GM18517 (cell line): ENCODE measurements around the gene HEXIM1.

Experiments used
- ATAC-seq: cut with Tn5 transposase; IDR thresholded peaks from one replicate; pipeline ENCODE4 v1.9.1; 2021; ENCODE audit warnings: mild to moderate bottlenecking, moderate library complexity; ENCODE audit not compliant: unreplicated experiment

HEXIM1 gene, protein sequence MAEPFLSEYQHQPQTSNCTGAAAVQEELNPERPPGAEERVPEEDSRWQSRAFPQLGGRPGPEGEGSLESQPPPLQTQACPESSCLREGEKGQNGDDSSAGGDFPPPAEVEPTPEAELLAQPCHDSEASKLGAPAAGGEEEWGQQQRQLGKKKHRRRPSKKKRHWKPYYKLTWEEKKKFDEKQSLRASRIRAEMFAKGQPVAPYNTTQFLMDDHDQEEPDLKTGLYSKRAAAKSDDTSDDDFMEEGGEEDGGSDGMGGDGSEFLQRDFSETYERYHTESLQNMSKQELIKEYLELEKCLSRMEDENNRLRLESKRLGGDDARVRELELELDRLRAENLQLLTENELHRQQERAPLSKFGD

DNA sequence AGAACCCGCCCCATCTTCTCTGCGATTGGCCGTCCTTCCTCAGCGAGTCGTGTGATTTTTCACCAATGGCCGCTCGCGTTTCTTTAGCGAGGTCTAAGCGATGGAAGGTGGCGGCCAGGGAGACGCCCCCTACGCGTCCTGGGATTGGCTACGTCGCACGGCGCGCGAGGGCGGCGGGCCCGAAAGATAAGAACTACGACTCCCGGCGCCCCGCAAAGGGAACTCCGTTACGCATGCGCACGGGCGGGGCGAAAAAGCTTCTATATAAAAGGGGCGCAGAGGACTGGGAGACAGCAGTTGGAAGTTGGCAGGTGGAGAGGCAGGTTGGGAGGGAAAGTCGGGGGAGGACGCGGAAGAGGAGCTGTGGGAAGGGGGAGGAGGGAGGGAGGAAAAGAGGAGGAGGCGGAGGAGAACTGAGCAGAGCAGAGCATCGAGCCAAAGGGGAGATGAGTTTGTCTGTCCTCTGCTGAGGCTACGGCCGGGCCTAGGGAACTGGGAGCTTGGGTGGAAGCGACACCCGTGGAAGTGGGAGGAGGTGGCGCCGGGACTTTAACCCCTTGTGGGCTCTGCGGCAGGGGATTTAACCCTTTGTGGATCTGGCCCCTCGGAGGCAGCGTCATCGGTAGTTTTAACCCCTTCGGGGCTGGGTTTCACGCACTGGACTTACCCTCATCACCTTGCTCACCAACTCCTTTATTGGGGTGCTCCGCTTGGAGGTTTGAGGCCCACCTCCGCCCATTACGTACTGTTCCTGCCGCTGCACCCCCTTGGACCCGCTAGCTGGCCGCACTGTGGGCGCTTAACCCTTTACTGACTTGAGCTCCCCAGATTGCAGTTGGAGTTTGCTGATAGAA, at the start of gene HEXIM1:
Gene HEXIM1, plus strand, starts transcription at position 293 of the 854 bp plus-strand sequence. CDS start 716 bp downstream, outside the sequence.
- peak; percentile 54 for ATAC-seq

DNA sequence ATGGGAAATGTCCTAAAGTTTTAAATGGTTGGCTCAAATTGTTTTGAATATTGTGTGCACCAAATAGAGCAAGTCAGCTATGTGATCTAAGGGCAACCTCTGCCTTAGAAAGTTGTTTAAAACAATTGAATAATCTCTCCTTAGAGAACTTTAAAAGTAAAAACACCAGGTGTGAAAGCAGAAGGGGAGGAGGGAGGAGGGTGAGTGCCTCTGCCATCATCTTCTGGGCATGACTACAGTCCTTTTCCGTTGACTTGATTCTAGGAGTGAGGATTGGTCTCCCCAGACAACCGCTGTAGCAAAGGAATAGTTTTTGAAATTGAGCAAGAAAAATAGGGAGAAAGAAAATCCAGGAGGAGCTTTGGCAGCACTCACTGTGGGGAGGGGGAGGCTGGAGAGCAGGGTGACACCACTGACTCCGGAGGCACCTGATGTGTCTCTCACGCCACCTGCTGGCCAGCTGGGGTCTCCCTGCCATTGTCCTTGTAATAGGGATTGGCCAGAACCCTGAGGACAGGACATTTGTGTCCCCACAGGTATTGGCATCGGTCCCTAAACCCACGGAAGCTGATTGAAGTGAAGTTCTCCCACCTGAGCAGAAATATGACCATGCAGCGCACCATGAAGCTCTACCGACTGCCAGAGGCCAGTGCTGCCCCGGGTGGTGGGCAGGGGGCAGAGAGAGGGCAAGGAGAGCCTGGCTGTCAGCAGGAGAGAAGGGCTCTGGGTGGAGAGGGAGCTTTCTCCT, 49.2 kb upstream of the HEXIM1 start:
- no peak for ATAC-seq

DNA sequence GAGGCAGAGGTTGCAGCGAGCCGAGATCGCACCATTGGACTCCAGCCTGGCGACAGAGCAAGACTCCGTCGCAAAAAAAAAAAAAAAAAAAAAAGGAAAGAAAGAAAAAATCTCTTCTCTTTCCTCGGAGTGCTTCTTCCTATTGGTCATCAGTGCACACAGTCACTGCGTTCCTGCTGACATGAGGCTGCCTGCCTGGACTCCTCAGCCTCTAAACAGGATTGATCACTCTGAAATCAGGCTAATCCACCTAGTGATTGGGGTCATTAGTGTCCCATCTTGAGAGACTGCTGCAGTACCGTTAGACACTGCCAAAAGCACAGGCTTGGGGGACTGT, 46.8 kb upstream of the HEXIM1 start:
- ATAC-seq, result no peak

DNA sequence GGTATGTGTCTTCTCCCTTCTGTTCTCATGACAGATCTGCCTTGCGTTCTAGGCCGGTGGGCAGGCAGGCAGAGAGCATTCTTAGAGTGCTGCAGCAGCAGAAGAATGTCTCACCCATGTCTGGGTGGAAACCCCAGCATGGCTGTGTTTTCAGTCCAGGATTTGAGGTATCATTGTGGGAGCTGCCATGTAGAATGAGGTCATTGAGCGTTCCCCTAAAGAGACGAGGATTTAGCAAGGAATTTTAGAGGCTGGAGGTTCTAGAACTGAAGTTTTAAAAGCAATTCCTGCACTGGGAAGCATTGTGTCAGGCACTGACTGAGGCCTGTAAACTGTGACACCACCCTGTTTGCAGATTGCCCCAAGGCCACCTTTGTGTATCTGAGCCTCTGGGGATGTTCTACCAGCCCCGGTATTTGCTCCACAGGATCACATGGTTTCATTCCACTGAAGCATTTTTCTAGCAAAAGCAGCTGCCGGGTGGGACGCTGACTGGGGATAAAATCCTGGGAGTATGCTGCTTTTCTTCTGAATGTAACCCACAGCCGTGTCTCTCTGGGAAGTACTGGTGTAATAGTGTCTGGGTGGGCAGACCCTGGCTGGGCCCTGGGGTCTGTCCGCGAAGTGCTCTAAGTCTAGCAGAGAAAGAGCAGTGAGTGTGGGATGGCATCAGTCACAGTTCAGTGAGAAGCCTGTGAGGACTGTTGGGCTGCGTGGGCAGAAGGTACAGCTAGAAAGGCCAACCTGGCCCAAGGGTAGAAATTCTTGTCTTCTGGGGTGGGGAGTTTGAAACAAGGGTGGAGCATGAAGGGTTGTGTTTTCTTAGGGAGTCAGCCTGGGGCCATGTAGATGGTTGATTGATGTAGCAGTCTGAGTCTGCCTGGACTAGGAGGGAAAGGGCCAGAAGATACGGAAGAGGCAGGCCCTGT, 46.1 kb upstream of the HEXIM1 start:
- no peak for ATAC-seq

DNA sequence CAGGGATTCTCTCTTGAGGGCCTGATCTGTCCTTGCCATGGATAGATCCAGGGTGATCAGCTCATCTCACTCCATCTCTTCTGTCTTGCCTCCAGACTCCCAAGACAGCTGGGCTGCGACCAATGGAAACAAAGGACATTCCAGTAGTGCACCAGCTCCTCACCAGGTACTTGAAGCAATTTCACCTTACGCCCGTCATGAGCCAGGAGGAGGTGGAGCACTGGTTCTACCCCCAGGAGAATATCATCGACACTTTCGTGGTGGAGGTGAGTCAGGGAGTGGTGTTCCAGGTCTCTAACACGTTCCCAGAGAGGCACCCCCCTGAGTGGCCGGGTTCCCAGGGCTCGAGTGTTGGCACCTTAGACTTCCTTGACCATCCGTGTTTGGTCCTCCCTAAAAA, 45.4 kb upstream of the HEXIM1 start:
- no peak for ATAC-seq

DNA sequence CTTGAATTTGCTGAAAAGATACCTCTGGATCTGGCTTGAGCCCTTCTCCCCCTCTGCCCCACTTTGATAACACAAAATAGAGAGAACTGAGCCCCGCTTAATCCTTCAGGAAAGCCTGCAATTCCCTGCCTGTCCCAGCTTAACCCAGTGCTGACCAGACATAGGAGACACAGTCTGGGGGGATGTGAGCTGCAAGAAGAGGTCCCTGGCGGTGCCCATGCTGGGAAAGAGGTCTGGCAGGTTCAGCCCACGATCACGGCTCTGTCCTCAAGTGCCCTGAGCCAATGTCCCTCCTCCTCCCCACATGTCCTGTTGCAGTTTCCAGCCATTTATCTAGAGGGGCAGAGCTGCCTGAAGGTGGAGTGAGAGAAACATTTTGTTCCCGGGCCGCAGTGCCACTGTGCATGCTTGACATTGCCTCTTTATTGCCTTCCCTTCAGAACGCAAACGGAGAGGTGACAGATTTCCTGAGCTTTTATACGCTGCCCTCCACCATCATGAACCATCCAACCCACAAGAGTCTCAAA, 44.9 kb upstream of the HEXIM1 start:
- ATAC-seq, result no peak

DNA sequence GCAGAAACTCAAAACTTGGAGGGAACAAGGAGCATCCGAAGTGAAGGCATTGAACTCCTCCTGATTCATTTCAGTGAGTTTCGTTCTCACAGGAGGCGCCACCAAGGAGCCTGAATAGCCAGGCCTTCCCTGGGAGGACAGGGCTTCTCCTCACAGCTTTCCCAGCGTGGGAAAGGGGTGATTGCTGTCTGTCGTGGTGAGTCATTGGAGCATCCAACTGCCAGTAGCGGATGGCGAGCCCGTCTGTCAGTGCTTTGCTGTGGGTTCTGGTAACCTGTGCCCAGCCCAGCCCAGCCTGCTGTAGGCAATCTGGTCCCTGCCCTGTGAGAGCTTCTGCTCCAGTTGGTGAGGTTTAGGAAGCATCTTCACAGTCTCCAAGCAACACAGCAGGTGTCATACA, 44.2 kb upstream of the HEXIM1 start:
- no peak for ATAC-seq

DNA sequence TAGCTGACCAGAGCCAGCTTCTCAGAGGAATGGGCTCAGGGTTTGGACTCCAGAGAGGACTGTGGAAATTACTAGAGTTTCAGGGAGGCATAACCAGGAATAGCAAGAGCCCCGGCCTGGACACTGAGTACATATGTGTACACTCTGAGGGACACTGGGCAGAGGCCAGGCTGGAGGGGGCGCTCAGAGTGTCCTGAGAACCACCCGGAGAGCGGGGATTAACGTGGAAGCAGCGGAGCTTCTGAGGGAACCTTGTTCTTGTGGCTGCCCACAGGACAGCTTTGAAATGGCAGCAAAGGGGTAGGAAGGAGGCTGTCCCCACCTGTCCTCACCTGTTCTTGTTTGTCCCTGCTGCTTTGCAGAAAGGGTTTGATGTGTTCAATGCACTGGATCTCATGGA, 43.8 kb upstream of the HEXIM1 start:
- no peak for ATAC-seq

DNA sequence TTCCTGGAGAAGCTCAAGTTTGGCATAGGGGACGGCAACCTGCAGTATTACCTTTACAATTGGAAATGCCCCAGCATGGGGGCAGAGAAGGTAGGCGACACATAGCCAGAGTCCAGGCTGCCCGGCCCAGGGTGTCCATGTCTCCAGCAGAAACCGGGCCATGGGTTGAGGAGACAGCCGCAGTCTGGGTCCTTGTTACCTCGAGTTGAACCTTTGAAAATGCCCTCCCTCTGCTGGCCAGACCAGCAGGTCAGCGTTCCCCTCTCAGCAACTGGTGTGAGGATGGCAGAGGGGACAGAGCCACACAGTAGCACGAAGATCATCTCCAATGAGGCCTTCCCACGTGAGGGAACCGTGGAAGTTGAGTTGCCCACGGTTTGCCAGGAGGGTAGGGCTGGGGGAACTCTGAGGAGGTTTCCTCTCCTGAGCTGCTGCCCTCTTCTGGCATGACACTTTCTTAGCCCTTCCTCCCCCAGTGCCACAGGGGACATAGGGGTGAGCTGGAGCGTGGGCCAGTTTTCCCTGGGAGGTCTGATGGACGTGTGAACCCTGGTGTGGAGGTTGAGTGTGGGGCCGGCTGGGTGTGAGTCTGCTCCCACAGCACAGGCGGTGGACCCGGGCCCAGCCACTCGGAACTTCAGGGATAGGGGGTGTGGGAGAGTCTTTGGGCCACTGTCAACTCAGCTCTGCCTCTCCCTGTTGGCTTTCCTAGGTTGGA, 43.2 kb upstream of the HEXIM1 start:
- ATAC-seq, result no peak

DNA sequence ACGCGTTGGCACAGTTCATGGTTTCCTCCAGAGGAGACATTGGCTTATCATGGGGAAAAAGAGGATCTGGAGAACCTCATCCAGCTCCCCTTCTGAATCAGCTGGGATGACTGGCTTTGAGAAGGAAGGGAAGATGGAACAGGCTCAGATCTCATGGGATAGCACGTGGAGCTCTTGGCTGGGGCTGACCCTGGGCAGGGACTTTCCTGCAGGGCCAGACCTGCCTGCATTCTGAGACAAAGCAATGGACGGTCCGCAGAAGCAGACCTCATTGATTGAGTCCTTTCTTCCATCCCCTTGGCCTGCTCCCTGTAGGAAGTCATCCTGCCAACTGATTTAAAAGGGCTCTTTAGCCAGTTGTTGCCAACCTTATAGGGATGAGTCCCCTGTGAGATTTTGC, 42.2 kb upstream of the HEXIM1 start:
- no peak for ATAC-seq

DNA sequence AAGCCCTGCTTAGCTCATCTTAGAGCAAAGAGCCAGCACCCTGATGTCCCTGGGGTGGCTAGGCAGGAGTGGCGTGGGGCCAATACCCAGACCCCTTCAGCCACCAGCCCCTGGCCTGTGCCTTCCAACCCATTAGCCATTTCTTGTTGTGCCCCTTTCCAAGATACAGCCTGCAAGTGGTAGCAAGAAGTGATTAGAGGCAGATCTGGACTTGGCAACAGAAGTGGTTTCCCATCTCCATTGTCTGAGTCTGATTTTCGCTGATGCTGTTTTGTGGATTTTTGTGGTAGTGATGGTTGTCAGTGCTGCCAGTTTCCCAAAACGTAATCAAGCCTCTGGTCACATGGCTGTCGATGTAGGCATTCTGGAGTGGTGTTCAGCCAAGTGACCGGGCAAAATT, 41.7 kb upstream of the HEXIM1 start:
- no peak for ATAC-seq

DNA sequence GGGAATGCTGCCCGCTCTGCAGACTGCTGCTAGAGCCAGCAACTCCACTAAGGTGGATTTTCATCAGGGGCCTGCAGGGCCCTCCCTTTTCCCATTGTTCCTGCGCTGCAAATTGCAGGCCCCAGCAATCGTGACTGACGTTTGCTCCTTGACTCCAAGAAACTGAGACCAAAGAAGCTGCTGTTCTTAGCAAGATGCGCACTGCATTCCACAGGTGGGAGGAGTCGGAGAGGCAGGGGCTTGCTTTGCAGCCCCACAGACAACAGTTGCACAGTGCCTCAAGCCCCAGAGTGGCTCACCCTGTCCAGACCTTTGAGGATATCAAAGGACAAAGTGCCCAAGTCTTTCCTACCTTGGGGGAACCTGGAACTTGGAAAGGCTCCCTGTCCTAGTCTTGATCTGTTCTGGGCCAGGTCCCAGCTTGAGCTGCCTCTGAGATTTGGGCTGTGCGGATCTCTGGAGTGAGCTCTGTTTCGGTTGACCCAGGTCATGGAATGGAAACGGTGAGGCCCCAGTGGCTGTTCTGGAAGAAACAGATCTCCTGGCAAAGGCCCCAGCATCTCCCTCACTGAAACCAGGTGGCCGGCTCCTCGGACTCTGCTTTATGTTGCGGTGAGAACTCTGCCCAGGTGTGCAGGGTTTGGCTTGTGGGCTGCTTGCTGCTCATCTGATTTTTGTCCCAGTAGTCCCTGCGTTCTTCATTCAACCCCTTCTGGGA, 40.8 kb upstream of the HEXIM1 start:
- no peak for ATAC-seq

DNA sequence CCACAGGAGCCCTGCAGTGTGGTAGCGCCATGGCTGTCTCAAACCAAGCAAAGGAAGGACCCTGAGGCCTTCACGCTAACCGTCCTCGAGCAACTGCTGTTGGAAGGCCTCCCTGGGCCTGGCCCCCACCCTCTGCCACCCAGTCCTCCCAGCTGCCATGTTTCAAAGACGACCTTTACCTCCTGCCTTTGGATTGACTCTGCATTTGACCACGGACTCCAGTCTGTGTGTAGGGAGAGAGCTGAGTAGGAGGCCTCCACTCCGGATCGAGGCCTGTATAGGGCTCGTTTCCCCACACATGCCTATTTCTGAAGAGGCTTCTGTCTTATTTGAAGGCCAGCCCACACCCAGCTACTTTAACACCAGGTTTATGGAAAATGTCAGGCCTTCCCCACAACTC, 40.2 kb upstream of the HEXIM1 start:
- ATAC-seq, result no peak

DNA sequence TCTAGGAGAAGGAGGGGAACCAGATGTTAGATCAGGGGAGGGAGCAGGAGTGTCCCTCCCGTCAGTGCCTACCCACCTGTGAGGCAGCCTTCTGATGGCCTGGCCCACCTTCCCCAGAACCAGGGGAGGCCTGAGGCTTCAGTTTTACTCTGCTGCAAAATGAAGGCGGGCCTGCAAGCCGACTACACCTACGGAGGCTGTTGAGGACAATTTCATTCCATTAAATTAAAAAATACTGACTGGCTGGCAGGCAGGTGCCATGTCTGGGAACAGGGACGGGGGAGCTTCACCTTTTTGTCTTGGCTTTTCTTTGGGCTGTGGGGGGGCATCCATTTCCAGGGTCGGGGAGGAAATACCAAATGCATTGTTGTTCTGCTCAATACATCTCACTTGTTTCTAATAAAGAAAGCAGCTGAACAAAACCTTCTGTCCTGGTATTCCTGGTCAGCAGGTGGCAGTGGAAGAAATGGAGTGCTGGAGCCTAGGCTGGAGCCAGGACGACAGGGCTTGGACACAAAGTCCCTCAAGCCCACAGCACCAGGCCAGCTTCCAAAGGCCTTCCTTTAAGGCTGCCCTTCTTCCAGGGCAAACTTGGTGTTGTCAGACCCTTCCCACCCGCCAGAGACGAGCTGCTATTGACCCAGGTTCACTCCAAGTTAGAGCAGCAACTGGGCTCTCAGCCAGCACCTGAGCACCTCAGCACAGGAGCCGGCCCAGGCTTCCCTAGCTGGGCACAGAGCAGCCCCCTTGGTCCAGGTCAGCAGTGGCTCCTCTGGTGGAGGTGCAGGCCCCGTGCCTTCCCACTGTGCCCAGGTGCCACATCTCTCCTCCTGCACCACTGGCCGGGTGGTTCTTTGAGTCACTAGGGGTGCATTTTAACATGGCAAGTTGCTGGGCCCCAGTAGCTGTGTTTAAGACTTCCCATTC, 39.4 kb upstream of the HEXIM1 start:
- no peak for ATAC-seq

DNA sequence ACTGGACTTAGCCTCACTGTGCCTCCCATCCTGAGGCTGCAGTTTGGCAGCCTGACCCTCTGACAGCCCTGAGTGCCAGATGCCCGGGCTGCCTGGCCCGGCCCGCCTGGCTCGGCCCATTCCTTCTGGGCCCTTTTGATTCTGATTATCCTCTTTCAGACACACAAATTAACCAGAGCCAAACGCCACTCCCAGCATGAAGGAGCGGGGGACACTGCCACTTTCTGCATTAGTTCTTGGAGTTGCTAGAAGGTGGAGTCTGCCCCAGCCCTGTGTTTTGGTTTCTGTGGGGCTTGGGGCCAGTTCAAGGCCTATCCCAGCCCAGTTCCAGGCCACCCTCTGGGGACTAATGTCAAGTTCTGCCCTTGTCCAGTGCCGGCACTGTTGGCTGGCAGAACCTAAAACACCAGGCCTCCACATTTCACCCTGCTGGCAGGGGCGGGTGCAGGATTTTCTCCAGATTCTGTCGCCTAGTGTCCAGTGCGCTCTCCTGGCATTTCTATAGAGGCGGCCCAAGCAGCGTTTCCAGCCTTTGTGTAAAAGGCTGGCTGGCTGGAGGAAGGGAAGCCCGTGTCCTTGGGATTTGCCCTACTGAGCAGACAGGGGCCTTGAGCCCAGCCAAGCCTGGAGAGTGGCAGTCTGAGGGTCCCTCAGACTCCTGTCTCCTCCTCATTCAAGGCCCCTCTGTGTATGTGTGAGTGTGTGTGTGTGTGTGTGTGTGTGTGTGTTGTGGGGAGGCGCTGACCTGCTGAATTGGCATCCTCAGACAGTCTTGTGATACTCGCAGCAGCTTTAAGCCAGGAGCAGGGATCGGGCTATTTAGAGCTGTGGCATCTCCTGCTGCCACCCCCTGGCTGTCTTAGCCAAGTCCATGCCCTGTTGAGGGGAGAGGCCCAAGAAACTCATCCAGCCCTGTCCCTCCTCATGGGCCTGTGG, 37.3 kb upstream of the HEXIM1 start:
- ATAC-seq, result no peak

DNA sequence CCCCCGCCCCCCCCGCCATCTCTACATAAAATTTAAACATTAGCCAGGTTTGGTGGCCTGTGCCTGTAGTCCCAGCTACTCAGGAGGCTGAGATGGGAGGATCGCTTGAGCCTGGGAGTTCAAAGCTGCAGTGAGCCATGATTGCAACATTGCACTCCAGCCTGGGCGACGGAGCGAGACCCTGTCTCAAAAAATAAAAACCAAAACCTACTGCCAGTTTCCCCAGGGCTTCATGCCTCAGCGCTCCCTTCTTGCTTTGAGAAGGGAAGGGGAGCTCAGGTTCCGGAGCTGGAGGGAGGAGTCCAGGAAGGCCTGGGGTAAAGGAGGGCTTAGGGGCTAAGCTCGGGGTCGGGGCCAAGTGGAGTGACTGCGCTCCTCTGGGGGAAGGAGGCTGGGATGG, 36.4 kb upstream of the HEXIM1 start:
- no peak for ATAC-seq
